ENCODE data around the gene KCNQ1.
A peak's percentile ranks its signal among the peaks of the same experiment; 100 is the strongest.

The KCNQ1 gene

GRCh38 chr11:2708757-2709281, 264.0 kb downstream of the KCNQ1 start:
- DNase-seq = no peak

GRCh38 chr11:2709429-2709828, 264.6 kb downstream of the KCNQ1 start:
- peak; percentile 31 for DNase-seq

- DNase-seq = no peak
These were observed 266.4 kb downstream of the KCNQ1 start for GRCh38 chr11:2711161-2711560.

GRCh38 chr11:2713094-2713493, 268.3 kb downstream of the KCNQ1 start:
- DNase-seq = no peak

- no peak for DNase-seq
These were observed 269.1 kb downstream of the KCNQ1 start for GRCh38 chr11:2713661-2714462.

GRCh38 chr11:2714463-2714800, 269.6 kb downstream of the KCNQ1 start:
- no peak for DNase-seq

- DNase-seq = no peak
These were observed 270.1 kb downstream of the KCNQ1 start for GRCh38 chr11:2714871-2715270.

- DNase-seq = no peak
These were observed 271.0 kb downstream of the KCNQ1 start for GRCh38 chr11:2715716-2716350.

- no peak for DNase-seq
These were observed 271.7 kb downstream of the KCNQ1 start for GRCh38 chr11:2716376-2717095.

GRCh38 chr11:2717561-2718325, 272.9 kb downstream of the KCNQ1 start:
- DNase-seq = no peak

GRCh38 chr11:2718817-2719438, 274.1 kb downstream of the KCNQ1 start:
- DNase-seq = no peak

GRCh38 chr11:2719831-2720590, 275.2 kb downstream of the KCNQ1 start:
- no peak for DNase-seq

- no peak for DNase-seq
These were observed 276.6 kb downstream of the KCNQ1 start for GRCh38 chr11:2721210-2721916.

- no peak for DNase-seq
These were observed 278.1 kb downstream of the KCNQ1 start for GRCh38 chr11:2722955-2723354.

GRCh38 chr11:2724104-2724503, 279.3 kb downstream of the KCNQ1 start:
- DNase-seq = no peak

- no peak for DNase-seq
These were observed 280.0 kb downstream of the KCNQ1 start for GRCh38 chr11:2724653-2725367.

GRCh38 chr11:2725368-2726300, 280.8 kb downstream of the KCNQ1 start:
- DNase-seq = no peak

GRCh38 chr11:2726964-2727363, 282.2 kb downstream of the KCNQ1 start:
- no peak for DNase-seq

GRCh38 chr11:2728128-2728662, 283.4 kb downstream of the KCNQ1 start:
- no peak for DNase-seq
